Measurements from ENCODE around the gene LCN15.

LCN15 gene

GRCh38 chr9:136738960-136739359, 25.4 kb downstream of the LCN15 start:
- no peak for DNase-seq

DNA sequence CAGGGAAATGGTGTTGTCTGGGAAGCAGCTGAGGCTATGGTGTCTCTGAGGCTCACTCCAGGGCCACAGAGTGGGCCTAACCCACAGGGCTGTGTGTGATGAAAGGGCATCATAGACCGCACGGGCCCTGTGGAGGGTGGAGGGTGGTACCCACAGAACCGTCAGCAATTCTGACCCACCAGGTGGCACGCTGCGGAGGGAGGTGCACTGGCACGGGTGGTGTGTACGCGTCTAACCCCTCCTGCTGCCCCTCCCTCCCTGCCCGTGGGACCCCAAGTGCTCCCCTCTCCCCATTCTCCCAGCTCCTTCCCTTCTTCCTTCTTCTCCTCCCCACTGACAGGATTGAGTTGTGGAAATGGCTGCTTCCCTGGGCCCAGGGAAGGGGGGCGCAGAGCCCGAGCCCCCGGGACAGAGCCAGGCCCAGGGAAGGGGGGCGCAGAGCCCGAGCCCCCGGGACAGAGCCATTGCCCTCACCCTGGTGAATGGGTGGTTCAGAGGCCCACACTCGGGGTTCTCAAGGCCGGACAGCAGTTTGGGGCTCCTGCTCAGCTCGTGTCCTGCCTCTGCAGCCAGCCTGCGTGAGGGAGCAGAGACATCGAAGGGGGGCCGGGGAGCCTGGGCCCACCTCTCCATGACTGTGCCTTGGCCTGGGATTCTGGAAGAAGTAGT, 28.4 kb downstream of the LCN15 start:
- DNase-seq: no peak

- DNase-seq: no peak
Observed at GRCh38 chr9:136734837-136735496, 29.4 kb downstream of the LCN15 start.

GRCh38 chr9:136733611-136734010, 30.7 kb downstream of the LCN15 start:
- DNase-seq: no peak

DNA sequence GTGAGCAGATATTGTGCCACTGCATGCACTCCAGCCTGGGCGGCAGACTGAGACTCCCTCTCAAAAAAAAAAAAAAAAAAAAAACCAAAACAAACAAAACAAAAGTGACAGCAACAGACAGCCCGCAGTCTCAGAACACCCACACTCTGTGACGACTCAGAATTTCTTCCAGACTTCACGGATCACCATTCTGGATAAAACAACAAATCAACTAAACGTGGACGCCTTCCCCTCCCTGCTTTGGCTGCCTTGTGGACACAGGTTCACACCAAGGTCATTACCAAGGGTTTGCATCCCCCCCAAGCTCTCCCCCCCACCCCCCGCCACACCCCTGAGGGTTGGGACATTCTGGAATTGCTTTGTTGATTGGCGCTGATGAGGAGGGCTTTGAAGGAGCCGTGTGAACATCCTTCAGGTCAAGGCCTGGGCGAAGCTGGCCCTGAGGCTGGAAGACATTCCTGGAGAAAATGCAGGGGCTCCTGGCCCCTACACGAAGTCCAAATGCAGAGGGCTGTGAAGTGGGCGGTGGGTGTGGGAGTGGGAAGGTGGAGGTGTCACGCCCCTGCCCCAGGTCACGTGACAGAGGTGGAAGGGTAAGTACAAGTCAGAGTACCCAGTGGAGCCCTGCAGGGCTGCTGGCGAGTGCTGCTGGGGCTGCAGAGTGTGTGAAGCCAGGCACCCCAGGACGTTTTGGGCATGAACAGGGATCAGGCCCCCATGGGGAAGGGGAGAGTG, 31.7 kb downstream of the LCN15 start:
- DNase-seq: no peak

GRCh38 chr9:136729926-136730325, 34.4 kb downstream of the LCN15 start:
- no peak for DNase-seq

DNA sequence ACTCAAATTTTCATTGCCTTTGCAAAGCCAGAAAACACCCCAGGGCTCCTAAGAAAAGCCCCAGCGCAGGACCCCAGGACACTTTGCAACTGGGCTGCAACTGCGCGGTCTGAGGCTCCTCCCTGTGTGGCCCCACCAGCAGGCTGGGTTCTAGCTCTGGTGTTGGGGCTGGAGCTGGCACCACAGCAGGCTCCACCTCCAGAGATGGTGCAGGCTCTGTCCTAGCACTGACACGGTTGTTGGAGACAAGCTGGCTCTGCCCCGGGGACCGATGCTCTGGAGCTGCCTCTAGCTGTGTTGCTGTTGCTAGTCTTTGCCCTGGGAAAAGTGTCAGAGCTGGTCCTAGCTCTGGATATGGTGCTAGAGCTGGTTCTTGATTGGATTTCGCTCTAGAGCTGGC, 35.2 kb downstream of the LCN15 start:
- no peak for DNase-seq

DNA sequence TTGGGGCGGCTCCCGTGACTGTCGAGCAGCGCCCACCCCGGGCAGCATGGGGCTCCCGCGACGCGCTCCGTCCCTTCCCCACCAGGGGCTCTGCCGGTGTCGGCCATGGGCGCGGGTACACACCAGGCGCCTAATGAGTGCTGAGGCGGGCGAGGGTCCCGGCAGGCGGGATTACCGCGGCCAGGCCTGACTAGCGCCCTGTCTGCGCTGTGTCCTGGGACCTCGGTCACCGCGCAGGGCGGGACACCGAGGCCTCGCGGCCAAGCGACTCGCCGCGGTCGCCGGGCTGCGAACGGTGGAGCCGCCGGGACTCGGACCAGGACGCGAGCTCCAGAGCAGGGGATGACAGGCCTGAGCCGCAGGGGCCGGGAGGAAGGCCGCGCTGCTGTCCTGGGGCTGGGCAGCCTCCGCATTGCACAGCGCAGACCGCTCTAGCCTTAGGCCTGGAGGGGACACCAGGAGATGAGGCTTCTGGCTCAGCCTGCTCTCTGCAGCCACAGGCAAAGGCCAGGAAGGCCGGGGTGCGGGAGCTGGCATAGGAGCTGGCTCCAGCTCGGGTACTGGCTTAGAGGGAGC, 35.7 kb downstream of the LCN15 start:
- DNase-seq: no peak

- DNase-seq: peak; percentile 91 to 98
Observed at GRCh38 chr9:136728080-136728547, 36.2 kb downstream of the LCN15 start.

DNA sequence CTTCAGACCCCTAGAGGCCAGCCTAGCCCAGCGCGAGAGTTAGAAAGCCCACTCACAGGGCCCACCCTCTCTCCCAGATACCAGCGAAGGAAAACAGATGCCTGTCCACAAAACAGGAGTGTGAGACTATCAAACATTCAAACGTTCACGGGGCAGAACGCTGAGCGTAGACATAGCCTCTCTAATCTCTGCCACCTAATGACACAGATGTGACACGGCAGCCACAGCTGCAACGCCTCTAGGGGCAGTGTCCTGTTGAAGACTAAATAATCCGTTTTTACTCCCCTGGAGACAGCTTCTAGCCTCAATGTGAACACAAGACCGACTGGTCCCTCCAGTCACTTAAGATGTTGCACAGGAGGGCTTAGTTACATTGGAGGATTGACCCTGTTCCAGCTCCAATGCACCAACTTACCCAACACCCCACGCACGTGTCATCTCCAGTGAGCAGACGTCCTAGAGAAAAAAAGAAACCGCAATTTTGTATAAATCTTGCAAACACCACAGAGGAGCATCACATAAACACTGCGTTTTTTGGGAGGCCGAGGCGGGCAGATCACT, 37.6 kb downstream of the LCN15 start:
- DNase-seq: peak in 1 of 2 donors; percentile 24

DNA sequence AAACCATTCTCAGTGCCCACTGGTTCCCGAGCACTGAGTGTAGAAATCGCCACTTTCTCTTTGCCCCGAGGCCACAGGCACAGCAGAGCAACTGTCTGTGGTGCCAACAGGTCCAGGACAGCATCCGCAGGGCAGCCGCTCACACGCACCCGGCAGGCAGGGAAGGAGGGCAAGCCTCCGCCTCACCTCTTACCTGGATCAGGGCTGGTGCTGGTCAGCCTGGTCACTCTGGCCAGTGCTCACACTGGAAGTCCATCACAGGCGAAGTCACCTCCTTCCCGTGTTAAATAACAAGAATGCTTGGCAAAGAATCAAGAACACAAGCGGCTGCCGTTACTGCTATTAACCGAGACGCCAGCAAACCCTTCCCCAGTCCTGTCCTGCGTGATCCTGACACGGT, 38.2 kb downstream of the LCN15 start:
- DNase-seq: no peak

- no peak for DNase-seq
Observed at GRCh38 chr9:136725612-136726011, 38.7 kb downstream of the LCN15 start.

- no peak for DNase-seq
Observed at GRCh38 chr9:136724772-136725171, 39.5 kb downstream of the LCN15 start.

- DNase-seq: no peak
Observed at GRCh38 chr9:136723989-136724388, 40.3 kb downstream of the LCN15 start.

DNA sequence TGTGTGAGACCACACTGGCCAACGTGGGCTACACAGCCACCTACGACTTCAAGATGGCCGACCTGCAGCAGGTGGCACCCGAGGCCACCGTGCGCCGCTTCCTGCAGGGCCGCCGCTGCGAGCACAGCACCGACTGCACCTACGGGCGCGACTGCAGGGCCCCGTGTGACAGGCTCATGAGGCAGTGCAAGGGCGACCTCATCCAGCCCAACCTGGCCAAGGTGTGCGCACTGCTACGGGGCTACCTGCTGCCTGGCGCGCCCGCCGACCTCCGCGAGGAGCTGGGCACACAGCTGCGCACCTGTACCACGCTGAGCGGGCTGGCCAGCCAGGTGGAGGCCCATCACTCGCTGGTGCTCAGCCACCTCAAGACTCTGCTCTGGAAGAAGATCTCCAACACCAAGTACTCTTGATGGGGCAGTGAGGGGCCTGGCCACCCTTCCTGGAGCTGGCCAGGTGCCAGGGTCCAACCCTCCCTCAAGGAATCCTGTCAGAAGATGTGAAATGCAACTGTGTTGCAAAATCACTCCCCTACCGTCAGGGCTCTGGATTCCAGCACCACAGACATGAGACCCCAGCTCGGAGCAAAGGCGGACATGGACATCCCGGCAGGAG, 40.8 kb downstream of the LCN15 start:
- no peak for DNase-seq

GRCh38 chr9:136722969-136723356, 41.4 kb downstream of the LCN15 start:
- no peak for DNase-seq

GRCh38 chr9:136722093-136722968, 42.0 kb downstream of the LCN15 start:
- DNase-seq: no peak

GRCh38 chr9:136721339-136722092, 42.8 kb downstream of the LCN15 start:
- DNase-seq: no peak

- DNase-seq: no peak
Observed at GRCh38 chr9:136720898-136721338, 43.4 kb downstream of the LCN15 start.

GRCh38 chr9:136720251-136720897, 43.9 kb downstream of the LCN15 start:
- no peak for DNase-seq
